Renal cortical epithelial cell (primary cell): ENCODE data around the gene OTOG. TPM values are rescaled to one million over a fixed set of nuclear protein-coding genes. Genes with fewer than 3 reads are reported as not detected.

Experiments
- DNase-seq: peaks from one replicate; pipeline ENCODE4 v3.0.0-alpha.2; 2011; ENCODE audit warnings: low read depth
- total RNA-seq: library from RNA; depleted of rRNA; stranded (reverse); fragments of >200 nt; gene quantifications from 2 replicates; pipeline ENCODE4 v1.2.3, GENCODE V29; 2014

OTOG gene
- total RNA-seq, 1 donor from 2014 or later = not detected

DNA sequence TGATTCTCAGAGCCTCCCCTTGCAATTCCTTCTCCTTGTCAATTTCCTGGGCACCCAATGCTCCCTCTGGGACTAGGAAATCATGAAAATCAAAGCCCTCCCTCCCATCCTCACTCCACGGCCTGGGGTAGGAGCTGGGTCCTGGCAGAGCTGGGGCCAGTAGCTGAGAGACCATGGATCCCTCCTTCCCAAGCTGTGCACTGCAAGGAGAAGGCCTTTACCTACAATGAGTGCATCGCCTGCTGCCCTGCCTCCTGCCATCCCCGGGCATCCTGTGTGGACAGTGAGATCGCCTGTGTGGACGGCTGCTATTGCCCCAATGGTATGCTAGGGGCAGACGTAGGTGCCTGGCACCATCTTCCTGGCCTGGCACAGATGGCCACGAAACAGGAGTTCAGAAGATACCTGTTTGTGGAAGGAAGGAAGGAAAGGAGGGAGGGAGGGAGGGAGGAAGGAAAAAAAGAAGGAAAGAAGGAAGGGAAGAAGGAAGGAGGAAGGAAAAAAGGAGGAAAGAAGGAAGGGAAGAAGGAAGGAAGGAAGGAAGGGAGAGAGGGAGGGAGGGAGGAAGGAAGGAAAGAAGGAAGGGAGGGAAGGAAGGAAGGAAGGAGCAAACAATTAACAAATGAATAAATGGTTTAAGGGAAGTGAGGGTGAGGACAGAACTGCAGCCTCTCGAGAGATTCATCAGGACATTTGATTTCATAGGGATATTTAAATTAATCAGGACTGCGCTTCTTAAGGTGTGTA lies 12.5 kb downstream of the OTOG start:
- DNase-seq = no peak

- DNase-seq = no peak
Observed at GRCh38 chr11:17560281-17561110, 13.4 kb downstream of the OTOG start.

DNA sequence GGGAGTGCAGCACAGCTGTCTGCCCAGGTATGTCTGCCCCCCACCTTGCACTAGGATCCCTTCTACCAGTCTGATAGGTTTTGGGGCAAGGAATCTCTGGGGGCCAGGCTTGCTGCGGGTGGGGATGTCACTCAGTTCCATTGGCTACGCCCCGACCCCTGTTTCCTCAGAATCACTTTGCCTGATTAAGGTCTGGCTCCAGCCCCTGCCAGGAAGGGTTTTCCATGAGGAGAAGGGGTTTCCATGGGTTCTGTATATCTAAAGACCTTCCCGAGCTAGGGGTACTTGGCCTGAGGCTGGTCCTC lies 14.0 kb downstream of the OTOG start:
- no peak for DNase-seq

DNA sequence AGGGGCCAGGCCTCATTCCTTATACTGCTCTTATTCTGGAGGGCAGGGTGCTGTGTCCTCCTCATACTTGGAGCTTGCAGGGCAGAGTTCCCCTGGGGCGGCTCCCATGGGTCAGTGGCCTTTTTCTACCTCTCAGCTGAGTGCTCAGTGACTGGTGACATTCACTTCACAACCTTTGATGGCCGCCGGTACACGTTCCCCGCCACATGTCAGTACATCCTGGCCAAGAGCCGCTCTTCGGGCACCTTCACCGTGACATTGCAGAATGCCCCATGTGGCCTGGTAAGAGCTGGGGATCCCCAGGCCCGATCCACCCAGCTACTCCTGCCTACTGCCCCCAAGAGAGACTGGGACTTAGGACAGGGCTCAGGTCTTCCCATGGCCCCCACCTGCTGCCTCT lies 14.5 kb downstream of the OTOG start:
- no peak for DNase-seq

GRCh38 chr11:17563231-17563646 lies 16.2 kb downstream of the OTOG start:
- DNase-seq = peak; percentile 22

GRCh38 chr11:17563961-17564686 lies 17.1 kb downstream of the OTOG start:
- DNase-seq = no peak

GRCh38 chr11:17564687-17565042 lies 17.6 kb downstream of the OTOG start:
- DNase-seq = no peak

GRCh38 chr11:17568944-17569343 lies 21.9 kb downstream of the OTOG start:
- DNase-seq = no peak

DNA sequence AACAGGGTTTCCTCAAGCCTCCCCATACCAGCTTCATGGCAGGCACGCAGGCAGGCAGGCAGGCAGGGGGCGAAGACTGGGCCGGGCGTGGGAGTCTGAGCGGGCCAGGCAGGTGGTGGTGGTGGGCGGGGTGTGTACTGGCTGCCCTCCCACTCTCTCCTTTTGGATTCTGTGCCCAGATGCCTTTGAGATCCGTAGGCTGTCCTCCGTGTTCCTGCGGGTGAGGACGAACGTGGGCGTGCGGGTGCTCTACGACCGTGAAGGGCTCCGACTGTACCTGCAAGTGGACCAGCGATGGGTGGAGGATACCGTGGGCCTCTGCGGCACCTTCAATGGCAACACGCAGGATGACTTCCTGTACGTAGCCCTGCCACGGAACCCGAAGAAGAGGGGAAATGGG lies 23.0 kb downstream of the OTOG start:
- DNase-seq = no peak

- no peak for DNase-seq
Observed at GRCh38 chr11:17571431-17572358, 24.6 kb downstream of the OTOG start.

DNA sequence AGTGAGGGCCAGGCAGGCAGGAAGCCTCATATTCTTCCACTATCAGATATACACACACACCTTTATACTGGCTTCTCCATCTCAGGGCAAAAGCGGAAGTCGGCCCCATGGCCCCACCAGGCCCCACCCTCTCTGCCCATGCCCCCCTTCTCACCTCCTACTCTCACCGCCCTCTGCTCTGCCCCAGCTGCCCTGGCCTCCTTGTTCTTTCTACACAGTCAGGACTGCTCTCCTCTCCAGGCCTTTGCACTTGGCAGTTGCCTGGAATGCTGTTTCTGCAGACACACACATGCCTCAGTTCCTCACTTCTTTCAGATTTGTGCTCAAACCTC lies 25.3 kb downstream of the OTOG start:
- DNase-seq = no peak

GRCh38 chr11:17572791-17573460 lies 25.9 kb downstream of the OTOG start:
- no peak for DNase-seq

- DNase-seq = no peak
Observed at GRCh38 chr11:17573526-17573925, 26.5 kb downstream of the OTOG start.

DNA sequence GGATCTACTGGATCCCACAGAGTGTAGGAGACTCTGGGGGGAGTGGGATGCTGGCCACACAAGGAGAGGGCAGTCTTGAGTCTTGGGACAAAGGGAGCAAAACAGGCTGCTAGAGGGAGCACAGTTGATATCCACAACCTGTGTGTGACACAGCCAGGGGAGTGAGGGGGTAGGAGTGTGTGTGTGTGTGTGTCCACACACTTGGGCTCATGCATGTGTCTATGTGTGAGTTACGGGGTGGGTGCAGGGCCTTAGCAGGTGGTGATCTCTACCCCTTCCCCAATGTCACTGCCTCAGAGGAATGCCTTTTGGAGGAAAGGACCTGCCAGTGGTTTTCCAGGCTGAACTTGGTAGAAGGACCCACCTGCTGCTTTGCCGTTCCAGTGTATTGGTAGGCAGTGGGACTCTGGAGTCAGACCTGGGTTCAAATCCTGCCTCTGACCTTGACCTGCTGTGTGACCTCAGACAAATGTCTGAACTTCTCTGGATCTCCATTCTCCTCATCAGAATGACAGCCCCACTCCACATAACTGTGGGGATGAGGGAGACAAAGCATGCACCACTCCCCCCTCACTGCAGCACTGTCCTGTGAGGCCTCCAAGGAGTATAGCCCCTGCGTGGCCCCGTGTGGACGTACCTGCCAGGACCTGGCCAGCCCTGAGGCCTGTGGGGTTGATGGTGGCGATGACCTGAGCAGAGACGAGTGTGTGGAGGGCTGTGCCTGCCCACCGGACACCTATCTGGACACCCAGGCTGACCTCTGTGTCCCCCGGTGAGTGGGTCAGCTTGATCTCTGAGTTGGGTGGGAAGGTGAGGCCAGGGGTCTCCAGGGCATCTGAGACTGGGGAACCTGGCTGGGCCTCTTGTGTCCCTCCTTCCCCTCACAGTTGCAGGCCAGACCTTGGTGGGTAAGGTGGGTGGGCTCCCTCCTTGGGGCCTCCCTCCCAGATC lies 27.4 kb downstream of the OTOG start:
- no peak for DNase-seq

GRCh38 chr11:17575431-17576425 lies 28.7 kb downstream of the OTOG start:
- no peak for DNase-seq

DNA sequence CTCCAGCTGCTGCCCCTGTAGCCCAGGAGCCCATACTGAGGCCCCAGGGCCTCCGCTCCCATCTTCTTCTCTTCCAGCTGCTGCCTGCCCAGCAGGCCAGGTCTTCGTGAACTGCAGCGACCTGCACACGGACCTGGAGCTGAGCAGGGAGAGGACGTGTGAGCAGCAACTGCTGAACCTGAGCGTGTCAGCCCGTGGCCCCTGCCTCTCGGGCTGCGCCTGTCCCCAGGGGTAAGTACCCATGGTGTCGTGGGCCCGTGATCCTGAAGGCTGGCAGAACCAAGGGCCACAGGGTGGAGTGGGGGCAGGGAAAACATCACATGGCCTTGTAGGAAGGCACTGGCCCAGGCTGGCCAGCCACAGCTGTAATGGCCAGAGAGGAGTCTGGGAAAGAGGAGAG lies 31.2 kb downstream of the OTOG start:
- DNase-seq = no peak

DNA sequence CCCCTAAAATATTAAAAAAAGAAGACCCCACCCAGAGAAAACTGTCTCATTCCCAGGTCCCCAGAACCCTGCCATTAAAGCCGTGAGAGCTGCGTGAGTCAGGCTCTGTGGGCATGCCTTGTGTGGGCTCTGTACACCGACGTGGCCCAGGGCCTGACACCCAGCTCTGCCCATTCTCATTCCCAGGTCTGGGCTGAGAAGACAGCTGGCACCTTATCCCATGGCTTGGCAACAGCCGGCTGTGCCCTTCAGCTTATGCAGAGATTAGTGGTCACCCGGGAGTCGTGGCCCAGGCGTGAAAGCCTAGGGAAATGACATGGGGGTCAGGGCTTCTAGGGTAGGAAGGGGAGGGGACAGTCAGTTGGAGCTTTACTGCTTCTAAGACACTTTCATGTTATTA lies 31.9 kb downstream of the OTOG start:
- no peak for DNase-seq

GRCh38 chr11:17579451-17579850 lies 32.4 kb downstream of the OTOG start:
- DNase-seq = no peak

- no peak for DNase-seq
Observed at GRCh38 chr11:17580271-17580670, 33.2 kb downstream of the OTOG start.
